Neural progenitor cell (in vitro differentiated cells): ENCODE measurements around the gene RNGTT.

ENCODE experiments used
- EZH2 ChIP-seq: fragments of 200-600 bp; sonication (generic); IDR thresholded peaks from 2 replicates; pipeline ENCODE4 v1.6.1; 2017; ENCODE audit warnings: antibody characterized with exemption, mild to moderate bottlenecking, moderate library complexity
- EZH2phosphoT487 ChIP-seq: fragments of 200-600 bp; sonication (generic); IDR thresholded peaks from 2 replicates; pipeline ENCODE4 v1.6.1; 2017; ENCODE audit warnings: antibody characterized with exemption
- TF ChIP-seq, protein P1 (sequence below): fragments of 200-600 bp; sonication (generic); IDR thresholded peaks from 2 replicates; pipeline ENCODE4 v1.5.1; 2017; ENCODE audit warnings: antibody characterized with exemption, mild to moderate bottlenecking

DNA sequence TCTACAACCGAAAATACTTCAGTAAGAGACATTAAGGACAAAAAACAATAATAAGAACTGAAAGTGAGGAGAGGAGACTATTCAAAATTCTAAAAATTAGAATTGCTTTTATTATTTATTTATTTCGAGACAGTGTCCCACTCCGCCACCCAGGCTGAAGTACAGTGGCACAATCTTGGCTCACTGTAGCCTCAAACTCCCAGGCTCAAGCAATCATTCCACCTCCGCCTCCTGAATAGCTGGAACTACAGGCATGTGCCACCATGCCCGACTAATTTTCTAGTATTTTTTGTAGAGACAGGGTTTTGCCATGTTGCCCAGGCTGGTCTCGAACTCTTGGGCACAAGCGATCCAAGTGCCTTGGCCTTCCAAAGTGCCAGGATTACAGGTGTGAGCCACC, 123.1 kb downstream of the RNGTT start:
- TF ChIP-seq, protein P1, sequence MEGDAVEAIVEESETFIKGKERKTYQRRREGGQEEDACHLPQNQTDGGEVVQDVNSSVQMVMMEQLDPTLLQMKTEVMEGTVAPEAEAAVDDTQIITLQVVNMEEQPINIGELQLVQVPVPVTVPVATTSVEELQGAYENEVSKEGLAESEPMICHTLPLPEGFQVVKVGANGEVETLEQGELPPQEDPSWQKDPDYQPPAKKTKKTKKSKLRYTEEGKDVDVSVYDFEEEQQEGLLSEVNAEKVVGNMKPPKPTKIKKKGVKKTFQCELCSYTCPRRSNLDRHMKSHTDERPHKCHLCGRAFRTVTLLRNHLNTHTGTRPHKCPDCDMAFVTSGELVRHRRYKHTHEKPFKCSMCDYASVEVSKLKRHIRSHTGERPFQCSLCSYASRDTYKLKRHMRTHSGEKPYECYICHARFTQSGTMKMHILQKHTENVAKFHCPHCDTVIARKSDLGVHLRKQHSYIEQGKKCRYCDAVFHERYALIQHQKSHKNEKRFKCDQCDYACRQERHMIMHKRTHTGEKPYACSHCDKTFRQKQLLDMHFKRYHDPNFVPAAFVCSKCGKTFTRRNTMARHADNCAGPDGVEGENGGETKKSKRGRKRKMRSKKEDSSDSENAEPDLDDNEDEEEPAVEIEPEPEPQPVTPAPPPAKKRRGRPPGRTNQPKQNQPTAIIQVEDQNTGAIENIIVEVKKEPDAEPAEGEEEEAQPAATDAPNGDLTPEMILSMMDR: no peak
- no peak for TF ChIP-seq EZH2phosphoT487
- TF ChIP-seq EZH2: no peak
